ENCODE measurements around the gene IL1RAPL2. TPM values are rescaled to one million over a fixed set of nuclear protein-coding genes. Genes with fewer than 3 reads are reported as not detected.

The IL1RAPL2 gene
- total RNA-seq, 1 donor from 2014 or later = not detected

DNA sequence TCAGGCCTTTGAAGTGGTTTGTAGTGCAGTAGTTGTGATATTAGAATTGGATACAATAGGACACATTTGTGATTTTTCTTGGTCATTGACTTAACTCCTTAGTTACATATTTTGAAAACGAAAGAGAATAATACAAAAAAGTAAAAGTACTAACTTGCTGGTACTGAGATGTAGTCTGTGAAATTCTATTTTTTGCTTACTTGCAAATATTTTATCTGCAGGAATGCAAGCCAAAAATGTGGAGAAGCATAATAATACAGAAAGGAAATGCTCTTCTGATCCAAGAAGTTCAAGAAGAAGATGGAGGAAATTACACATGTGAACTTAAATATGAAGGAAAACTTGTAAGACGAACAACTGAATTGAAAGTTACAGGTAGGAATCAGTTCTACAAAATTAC, 701.2 kb downstream of the IL1RAPL2 start:
- Mint-ChIP-seq H3K27me3 (no peaks in the 10 kb centered on the region), H3K36me3 (ENCODE audit: low read depth) (no peaks in the 10 kb centered on the region), H3K27ac (no peak overlapping the region), H3K9me3 (no peaks in the 10 kb centered on the region), H3K4me1 (no peaks in the 10 kb centered on the region), H3K4me3 (no peak overlapping the region)
- intact Hi-C loops (cut with micrococcal nuclease) = no loop called here
- TF ChIP-seq, protein P1, sequence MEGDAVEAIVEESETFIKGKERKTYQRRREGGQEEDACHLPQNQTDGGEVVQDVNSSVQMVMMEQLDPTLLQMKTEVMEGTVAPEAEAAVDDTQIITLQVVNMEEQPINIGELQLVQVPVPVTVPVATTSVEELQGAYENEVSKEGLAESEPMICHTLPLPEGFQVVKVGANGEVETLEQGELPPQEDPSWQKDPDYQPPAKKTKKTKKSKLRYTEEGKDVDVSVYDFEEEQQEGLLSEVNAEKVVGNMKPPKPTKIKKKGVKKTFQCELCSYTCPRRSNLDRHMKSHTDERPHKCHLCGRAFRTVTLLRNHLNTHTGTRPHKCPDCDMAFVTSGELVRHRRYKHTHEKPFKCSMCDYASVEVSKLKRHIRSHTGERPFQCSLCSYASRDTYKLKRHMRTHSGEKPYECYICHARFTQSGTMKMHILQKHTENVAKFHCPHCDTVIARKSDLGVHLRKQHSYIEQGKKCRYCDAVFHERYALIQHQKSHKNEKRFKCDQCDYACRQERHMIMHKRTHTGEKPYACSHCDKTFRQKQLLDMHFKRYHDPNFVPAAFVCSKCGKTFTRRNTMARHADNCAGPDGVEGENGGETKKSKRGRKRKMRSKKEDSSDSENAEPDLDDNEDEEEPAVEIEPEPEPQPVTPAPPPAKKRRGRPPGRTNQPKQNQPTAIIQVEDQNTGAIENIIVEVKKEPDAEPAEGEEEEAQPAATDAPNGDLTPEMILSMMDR (IDR thresholded peaks at IDR 0.05) = no peak
- DNase-seq = no peak
- ATAC-seq (ENCODE audit: low read depth) = no peak
- POLR2A ChIA-PET = no interaction called here
- CTCF ChIA-PET = no interaction called here

DNA sequence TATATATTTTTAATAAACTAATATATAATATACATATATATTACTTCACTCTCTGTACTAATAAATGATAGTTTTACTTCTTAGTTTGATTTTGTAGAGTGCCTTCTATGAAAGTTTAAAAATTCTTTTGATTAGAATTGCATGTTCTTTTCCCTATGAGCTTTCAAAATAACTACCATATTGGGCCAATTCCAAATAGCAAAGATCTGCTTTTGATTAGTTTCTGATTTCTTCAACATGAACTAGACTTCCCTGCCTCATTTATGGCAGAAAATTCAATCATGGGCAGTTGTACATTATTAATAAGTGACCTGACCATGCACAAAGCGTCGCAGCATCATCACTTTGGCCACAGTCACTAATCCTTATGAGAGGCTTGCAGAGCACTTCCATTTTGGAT, 703.4 kb downstream of the IL1RAPL2 start:
- Mint-ChIP-seq H3K4me1 (no peaks in the 10 kb centered on the region), H3K27me3 (no peaks in the 10 kb centered on the region), H3K9me3 (no peaks in the 10 kb centered on the region), H3K4me3 (no peak overlapping the region), H3K27ac (no peak overlapping the region), H3K36me3 (ENCODE audit: low read depth) (no peaks in the 10 kb centered on the region)
- ATAC-seq (ENCODE audit: low read depth) (no peak), DNase-seq (no peak)
- intact Hi-C loops (cut with micrococcal nuclease) = no loop called here
- TF ChIP-seq, protein P1 (IDR thresholded peaks at IDR 0.05) = no peak
- ChIA-PET CTCF (no interaction called here), POLR2A (no interaction called here)

DNA sequence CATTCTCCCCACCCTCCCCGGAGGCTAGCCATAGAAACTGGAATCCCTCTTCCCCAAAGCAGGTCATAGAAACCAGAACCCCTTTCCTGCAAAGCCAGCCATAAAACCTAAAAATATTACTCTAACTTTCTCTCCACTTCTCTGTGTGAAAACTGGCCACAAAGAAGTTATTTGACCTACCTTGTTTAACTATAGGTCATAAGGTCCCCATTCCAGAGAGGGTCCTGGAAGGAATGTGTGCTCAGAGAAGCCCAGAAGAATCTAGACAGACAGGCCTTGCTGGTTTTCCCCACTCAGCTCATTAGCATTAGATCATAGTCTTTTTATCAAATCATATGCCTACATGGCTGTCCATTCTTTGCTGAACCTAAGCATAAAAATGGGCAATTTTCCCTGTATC, 707.3 kb downstream of the IL1RAPL2 start:
- H3K36me3 Mint-ChIP-seq (ENCODE audit: low read depth) = no peaks in the 10 kb centered on the region
- TF ChIP-seq, protein P1 (IDR thresholded peaks at IDR 0.05) = no peak
- ATAC-seq (ENCODE audit: low read depth) = no peak
- no peaks in the 10 kb centered on the region for H3K27me3 Mint-ChIP-seq
- H3K27ac Mint-ChIP-seq = no peak overlapping the region
- ChIA-PET POLR2A (no interaction called here), CTCF (no interaction called here)
- no peak overlapping the region for H3K4me3 Mint-ChIP-seq
- no peaks in the 10 kb centered on the region for H3K9me3 Mint-ChIP-seq
- no peaks in the 10 kb centered on the region for H3K4me1 Mint-ChIP-seq
- intact Hi-C loops (cut with micrococcal nuclease) = no loop called here
- no peak for DNase-seq

DNA sequence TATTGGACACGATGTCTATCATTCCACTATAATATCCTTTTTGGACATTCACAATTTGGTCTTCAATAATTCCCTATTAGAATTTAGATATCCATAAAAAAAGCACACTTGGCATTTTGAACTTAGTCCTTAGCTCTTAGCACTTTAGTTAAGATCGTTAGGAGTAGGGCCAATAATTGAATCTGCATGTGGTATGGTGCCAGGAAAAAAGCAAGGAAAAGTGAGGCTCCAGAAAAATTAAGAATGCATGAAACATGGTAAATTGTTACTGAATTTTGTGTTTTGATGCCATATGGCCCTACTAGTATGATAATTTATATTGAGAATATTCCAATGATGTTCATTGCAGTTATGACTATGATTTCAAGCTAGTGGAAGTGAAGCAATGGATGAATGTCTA, 708.1 kb downstream of the IL1RAPL2 start:
- ATAC-seq (ENCODE audit: low read depth) (no peak), DNase-seq (no peak)
- H3K27me3 Mint-ChIP-seq = no peaks in the 10 kb centered on the region
- no peak overlapping the region for H3K4me3 Mint-ChIP-seq
- intact Hi-C loops (cut with micrococcal nuclease) = no loop called here
- H3K36me3 Mint-ChIP-seq (ENCODE audit: low read depth) = no peaks in the 10 kb centered on the region
- TF ChIP-seq, protein P1 (IDR thresholded peaks at IDR 0.05) = no peak
- H3K27ac Mint-ChIP-seq = no peak overlapping the region
- H3K9me3 Mint-ChIP-seq = no peaks in the 10 kb centered on the region
- no peaks in the 10 kb centered on the region for H3K4me1 Mint-ChIP-seq
- POLR2A ChIA-PET = no interaction called here
- CTCF ChIA-PET = no interaction called here

DNA sequence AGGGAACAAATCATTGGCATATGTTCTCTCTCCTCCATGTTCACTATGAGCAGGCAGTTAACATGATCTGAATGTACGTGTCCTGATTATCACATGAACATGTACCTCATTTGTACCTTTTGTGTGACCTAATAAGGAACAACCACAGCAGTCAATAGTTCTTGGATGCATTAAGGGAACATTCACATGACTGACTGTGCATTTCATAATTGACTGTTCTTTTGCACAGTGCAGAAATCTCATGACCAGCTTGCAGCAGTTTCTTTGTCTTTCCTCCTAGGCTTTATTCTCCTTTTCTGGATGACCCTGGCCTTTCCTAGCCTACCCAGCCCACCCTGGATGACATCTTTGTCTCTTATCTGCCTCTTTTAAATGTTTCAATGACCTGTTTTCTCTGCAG, 711.1 kb downstream of the IL1RAPL2 start:
- no peak for ATAC-seq (ENCODE audit: low read depth)
- Mint-ChIP-seq H3K27ac (no peak overlapping the region), H3K4me1 (no peaks in the 10 kb centered on the region), H3K9me3 (no peaks in the 10 kb centered on the region), H3K36me3 (ENCODE audit: low read depth) (no peaks in the 10 kb centered on the region), H3K27me3 (no peaks in the 10 kb centered on the region), H3K4me3 (no peak overlapping the region)
- CTCF ChIA-PET = no interaction called here
- TF ChIP-seq, protein P1 (IDR thresholded peaks at IDR 0.05) = no peak
- POLR2A ChIA-PET = no interaction called here
- no peak for DNase-seq
- intact Hi-C loops (cut with micrococcal nuclease) = no loop called here

All from activated B cell treated with CpG ODN at 0.5 μM for 24 hours (primary cell).